Activated CD4-positive, alpha-beta T cell treated with anti-CD3 and anti-CD28 coated beads for 24 hours (primary cell): ENCODE measurements around the gene CCNL2.
A peak's percentile ranks its signal among the peaks of the same experiment; 100 is the strongest.
"Not testable (repeated sequence)": the region's sequence is repeated elsewhere in the genome, so short reads cannot be mapped to it uniquely, and the experiment has no call there.

Experiments used
- DNase-seq, 2 donors: peaks; one replicate each; pipeline ENCODE4 v3.0.0-alpha.2; 2020; ENCODE audit warnings: low read depth in 2 of 2

Gene CCNL2

GRCh38 chr1:1399187-1399871, at the start of gene CCNL2:
TSS of gene CCNL2 (minus strand) at chr1:1399335. CDS start at chr1:1399306, 29 bp downstream.
- peak; percentile 99 for DNase-seq

GRCh38 chr1:1446631-1447030, 47.5 kb upstream of the CCNL2 start:
- DNase-seq: not testable (repeated sequence)

GRCh38 chr1:1442069-1442770, 43.1 kb upstream of the CCNL2 start:
- DNase-seq: no peak

- peak; percentile 45 to 57 for DNase-seq
These were observed 42.1 kb upstream of the CCNL2 start for GRCh38 chr1:1441002-1441888.

GRCh38 chr1:1440262-1441001, 41.3 kb upstream of the CCNL2 start:
- DNase-seq: no peak

- no peak for DNase-seq
These were observed 40.6 kb upstream of the CCNL2 start for GRCh38 chr1:1439546-1440261.

- DNase-seq: no peak
These were observed 39.6 kb upstream of the CCNL2 start for GRCh38 chr1:1438531-1439381.

GRCh38 chr1:1437904-1438376, 38.8 kb upstream of the CCNL2 start:
- DNase-seq: no peak

GRCh38 chr1:1437033-1437903, 38.1 kb upstream of the CCNL2 start:
- no peak for DNase-seq

GRCh38 chr1:1436630-1437032, 37.5 kb upstream of the CCNL2 start:
- no peak for DNase-seq

GRCh38 chr1:1435911-1436629, 36.9 kb upstream of the CCNL2 start:
- DNase-seq: no peak

- DNase-seq: peak; percentile 54 to 56
These were observed 36.2 kb upstream of the CCNL2 start, which contains the start of gene VWA1 for GRCh38 chr1:1435106-1435903. TSS of gene VWA1 (plus strand) at chr1:1435690. CDS start at chr1:1435749, 59 bp downstream.

GRCh38 chr1:1434824-1435105, 35.6 kb upstream of the CCNL2 start:
- no peak for DNase-seq

- DNase-seq: no peak
These were observed 35.1 kb upstream of the CCNL2 start for GRCh38 chr1:1434131-1434823.

GRCh38 chr1:1433804-1434130, 34.6 kb upstream of the CCNL2 start:
- DNase-seq: peak; percentile 22 to 62

GRCh38 chr1:1432951-1433803, 34.0 kb upstream of the CCNL2 start:
- no peak for DNase-seq
